ENCODE measurements around the gene MRC1.

DNA sequence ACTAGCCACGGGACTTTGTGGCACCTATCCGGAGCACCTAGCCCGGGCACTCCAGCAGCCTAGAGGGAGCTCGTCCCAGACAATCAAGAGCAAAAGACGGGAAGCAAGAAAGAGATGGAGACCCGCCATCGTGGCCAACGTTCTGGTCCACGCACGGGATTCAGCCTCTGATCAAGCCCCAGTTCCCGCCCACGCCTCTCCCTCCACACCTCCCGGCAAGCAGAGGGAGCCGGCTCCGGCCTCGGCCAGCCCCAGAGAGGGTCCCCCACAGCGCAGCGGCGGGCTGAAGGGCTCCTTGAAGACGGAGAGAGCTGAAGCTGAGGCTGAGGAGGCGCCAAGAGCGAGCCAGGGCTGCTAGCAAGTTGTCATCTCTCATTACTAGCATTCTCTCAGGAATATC lies 141.6 kb downstream of the MRC1 start:
- TF ChIP-seq POLR2A (IDR thresholded peaks at IDR 0.05) (no peak), CTCF (IDR thresholded peaks at IDR 0.05) (no peak)

Data from Peyer's patch (tissue), 4 donors.